ENCODE data around the gene HMGXB3. TPM values are rescaled to one million over a fixed set of nuclear protein-coding genes. Genes with fewer than 3 reads are reported as not detected.

HMGXB3 gene
- total RNA-seq, 2 experiments from 2014 or later = 27.4 to 29.3 TPM

- peaks cover 11% of the 10 kb centered on the region for H3K4me1 Mint-ChIP-seq (ENCODE audit: low read depth)
- Histone ChIP-seq H3K27me3 (ENCODE audit: control insufficient read depth in 1 of 2, insufficient read depth in 2 of 2, low read length in 2 of 2) (no peaks in the 10 kb centered on the region), H3K4me1 (ENCODE audit: insufficient read depth, low read length) (no peaks in the 10 kb centered on the region), H3K9me3 (ENCODE audit: control insufficient read depth in 1 of 2, insufficient read depth in 1 of 2, low read length in 2 of 2) (no peaks in the 10 kb centered on the region), H3K4me3 (ENCODE audit: low read length) (no peak overlapping the region), H3K27ac (ENCODE audit: low read depth in 1 of 2, low read length in 2 of 2) (no peak overlapping the region), H3K36me3 (ENCODE audit: insufficient read depth, low read length) (peaks cover 29% of the 10 kb centered on the region)
- H3K27me3 Mint-ChIP-seq = no peaks in the 10 kb centered on the region
- CTCF ChIA-PET = interaction anchor here (0.9 kb wide), 1 partner anchor 15 kb away, joined by 4 read pairs; no protein-coding TSS in a partner anchor
- no peaks in the 10 kb centered on the region for H3K9me3 Mint-ChIP-seq
- intact Hi-C loops (cut with DNase I, micrococcal nuclease) = no loop called here
- H3K36me3 Mint-ChIP-seq (ENCODE audit: low read depth) = peaks cover 56% of the 10 kb centered on the region
- POLR2A ChIA-PET = no interaction called here
- DNase-seq (no peak), ATAC-seq (ENCODE audit: poor library complexity) (no peak)
- no peak for TF ChIP-seq CTCF (IDR thresholded peaks at IDR 0.05)
- no peak overlapping the region for H3K4me3 Mint-ChIP-seq
- no peak overlapping the region for H3K27ac Mint-ChIP-seq
Measured at GRCh38 chr5:149975409-149975808, 25.1 kb upstream of the HMGXB3 start.

GRCh38 chr5:149979896-149980295, 20.6 kb upstream of the HMGXB3 start:
- Mint-ChIP-seq H3K27ac (no peak overlapping the region), H3K27me3 (no peaks in the 10 kb centered on the region), H3K9me3 (no peaks in the 10 kb centered on the region), H3K36me3 (ENCODE audit: low read depth) (peaks cover 68% of the 10 kb centered on the region), H3K4me3 (no peak overlapping the region), H3K4me1 (ENCODE audit: low read depth) (no peaks in the 10 kb centered on the region)
- TF ChIP-seq CTCF (IDR thresholded peaks at IDR 0.05) = no peak
- Histone ChIP-seq H3K27ac (ENCODE audit: low read depth in 1 of 2, low read length in 2 of 2) (no peak overlapping the region), H3K27me3 (ENCODE audit: control insufficient read depth in 1 of 2, insufficient read depth in 2 of 2, low read length in 2 of 2) (no peaks in the 10 kb centered on the region), H3K4me3 (ENCODE audit: low read length) (no peak overlapping the region), H3K36me3 (ENCODE audit: insufficient read depth, low read length) (peaks cover 36% of the 10 kb centered on the region), H3K9me3 (ENCODE audit: control insufficient read depth in 1 of 2, insufficient read depth in 1 of 2, low read length in 2 of 2) (no peaks in the 10 kb centered on the region), H3K4me1 (ENCODE audit: insufficient read depth, low read length) (no peaks in the 10 kb centered on the region)
- DNase-seq (no peak), ATAC-seq (ENCODE audit: poor library complexity) (no peak)
- intact Hi-C loops (cut with DNase I, micrococcal nuclease) = no loop called here
- ChIA-PET CTCF (no interaction called here), POLR2A (interaction anchor here (0.9 kb wide), 1 partner anchor 13 kb away, joined by 3 read pairs; no protein-coding TSS in a partner anchor)

- Histone ChIP-seq H3K36me3 (ENCODE audit: insufficient read depth, low read length) (peaks cover 34% of the 10 kb centered on the region), H3K27ac (ENCODE audit: low read depth in 1 of 2, low read length in 2 of 2) (no peak overlapping the region), H3K9me3 (ENCODE audit: control insufficient read depth in 1 of 2, insufficient read depth in 1 of 2, low read length in 2 of 2) (no peaks in the 10 kb centered on the region), H3K4me1 (ENCODE audit: insufficient read depth, low read length) (no peaks in the 10 kb centered on the region), H3K27me3 (ENCODE audit: control insufficient read depth in 1 of 2, insufficient read depth in 2 of 2, low read length in 2 of 2) (no peaks in the 10 kb centered on the region), H3K4me3 (ENCODE audit: low read length) (no peak overlapping the region)
- H3K4me3 Mint-ChIP-seq = no peak overlapping the region
- no peak for TF ChIP-seq CTCF (IDR thresholded peaks at IDR 0.05)
- DNase-seq = no peak
- no peaks in the 10 kb centered on the region for H3K4me1 Mint-ChIP-seq (ENCODE audit: low read depth)
- ATAC-seq (ENCODE audit: poor library complexity) = no peak
- H3K36me3 Mint-ChIP-seq (ENCODE audit: low read depth) = peaks cover 59% of the 10 kb centered on the region
- H3K27me3 Mint-ChIP-seq = no peaks in the 10 kb centered on the region
- no peaks in the 10 kb centered on the region for H3K9me3 Mint-ChIP-seq
- POLR2A ChIA-PET = no interaction called here
- H3K27ac Mint-ChIP-seq = no peak overlapping the region
- CTCF ChIA-PET = no interaction called here
- intact Hi-C loops (cut with DNase I, micrococcal nuclease) = no loop called here
Measured at GRCh38 chr5:149981206-149981605, 19.3 kb upstream of the HMGXB3 start.

All from CD4-positive, alpha-beta T cell (primary cell).